Neural progenitor cell (in vitro differentiated cells): Measurements from ENCODE around the gene COMMD1. TPM values are rescaled to one million over a fixed set of nuclear protein-coding genes. Genes with fewer than 3 reads are reported as not detected.
"Not testable (repeated sequence)": the region's sequence is repeated elsewhere in the genome, so short reads cannot be mapped to it uniquely, and the experiment has no call there.

ENCODE experiments used
- DNase-seq: peaks from one replicate; pipeline ENCODE4 v3.0.0-alpha.2; 2016; ENCODE audit warnings: low spot score
- H2AFZ ChIP-seq: fragments of 200-600 bp; sonication (generic); replicated peaks from 2 replicates; pipeline ENCODE4 v1.6.1; 2016; ENCODE audit warnings: antibody characterized with exemption
- H3F3A ChIP-seq: fragments of 200-600 bp; sonication (generic); 2 replicates; pipeline ENCODE4 v1.6.1; 2016; ENCODE audit warnings: antibody characterized with exemption, low read depth
- H3K27ac ChIP-seq: fragments of 200-600 bp; sonication (generic); 2 replicates; pipeline ENCODE4 v1.5.1; 2016; ENCODE audit warnings: mild to moderate bottlenecking
- H3K27me3 ChIP-seq: fragments of 200-600 bp; sonication (generic); 2 replicates; pipeline ENCODE4 v1.6.1; 2016; ENCODE audit warnings: mild to moderate bottlenecking, moderate library complexity
- H3K36me3 ChIP-seq: fragments of 200-600 bp; sonication (generic); 2 replicates; pipeline ENCODE4 v1.5.1; 2016
- H3K4me1 ChIP-seq: fragments of 200-600 bp; sonication (generic); 2 replicates; pipeline ENCODE4 v1.6.1; 2016; ENCODE audit warnings: mixed run types
- H3K4me2 ChIP-seq: fragments of 200-600 bp; sonication (generic); 2 replicates; pipeline ENCODE4 v1.6.1; 2016
- H3K4me3 ChIP-seq: fragments of 200-600 bp; sonication (generic); 2 replicates; pipeline ENCODE4 v1.5.1; 2016
- H3K79me2 ChIP-seq: fragments of 200-600 bp; sonication (generic); 2 replicates; pipeline ENCODE4 v1.6.1; 2016; ENCODE audit warnings: low read depth
- H3K9ac ChIP-seq: fragments of 200-600 bp; sonication (generic); 2 replicates; pipeline ENCODE4 v1.6.1; 2016
- H3K9me3 ChIP-seq: fragments of 200-600 bp; sonication (generic); 2 replicates; pipeline ENCODE4 v1.5.1; 2016; ENCODE audit warnings: low read depth
- H4K20me1 ChIP-seq: fragments of 200-600 bp; sonication (generic); 2 replicates; pipeline ENCODE4 v1.6.1; 2016; ENCODE audit warnings: low read depth
- H3K27ac Mint-ChIP-seq: 3 replicates; pipeline ENCODE4 v1.8.0; 2021; ENCODE audit warnings: mixed read lengths
- H3K27me3 Mint-ChIP-seq: 2 replicates; pipeline ENCODE4 v1.8.0; 2022; ENCODE audit warnings: low read depth, mild to moderate bottlenecking, inconsistent platforms, moderate library complexity, mixed read lengths; ENCODE audit not compliant: insufficient read depth
- H3K36me3 Mint-ChIP-seq: 3 replicates; pipeline ENCODE4 v1.8.0; 2021; ENCODE audit warnings: mixed read lengths
- H3K4me1 Mint-ChIP-seq: 3 replicates; pipeline ENCODE4 v1.8.0; 2021; ENCODE audit warnings: mixed read lengths
- H3K4me3 Mint-ChIP-seq: 3 replicates; pipeline ENCODE4 v1.8.0; 2021; ENCODE audit warnings: mild to moderate bottlenecking, moderate library complexity, mixed read lengths
- H3K9me3 Mint-ChIP-seq: 3 replicates; pipeline ENCODE4 v1.8.0; 2020; ENCODE audit warnings: mixed read lengths
- EZH2 ChIP-seq: fragments of 200-600 bp; sonication (generic); IDR thresholded peaks from 2 replicates; pipeline ENCODE4 v1.6.1; 2017; ENCODE audit warnings: antibody characterized with exemption, mild to moderate bottlenecking, moderate library complexity
- EZH2phosphoT487 ChIP-seq: fragments of 200-600 bp; sonication (generic); IDR thresholded peaks from 2 replicates; pipeline ENCODE4 v1.6.1; 2017; ENCODE audit warnings: antibody characterized with exemption
- total RNA-seq: library from RNA; depleted of rRNA; stranded (reverse); fragments of >200 nt; gene quantifications from 2 replicates; pipeline ENCODE4 v1.2.3, GENCODE V29; 2015; ENCODE audit warnings: low replicate concordance
- TF ChIP-seq, protein P1 (sequence below): fragments of 200-600 bp; sonication (generic); IDR thresholded peaks from 2 replicates; pipeline ENCODE4 v1.5.1; 2017; ENCODE audit warnings: antibody characterized with exemption, mild to moderate bottlenecking

The COMMD1 gene
- total RNA-seq, 1 donor from 2014 or later, result 26.7 TPM

- Mint-ChIP-seq H3K4me1 (no peaks in the 10 kb centered on the region), H3K36me3 (peaks cover 6% of the 10 kb centered on the region), H3K27ac (no peak overlapping the region), H3K4me3 (no peak overlapping the region), H3K27me3 (peaks cover 3% of the 10 kb centered on the region), H3K9me3 (peaks cover 11% of the 10 kb centered on the region)
- no peaks in the 10 kb centered on the region for H4K20me1 ChIP-seq
- H3K27ac ChIP-seq, result no peak overlapping the region
- no peaks in the 10 kb centered on the region for H3K79me2 ChIP-seq
- no peak overlapping the region for H2AFZ ChIP-seq
- no peak overlapping the region for H3K4me2 ChIP-seq
- H3K9me3 ChIP-seq, result no peaks in the 10 kb centered on the region
- H3F3A ChIP-seq, result no peaks in the 10 kb centered on the region
- TF ChIP-seq EZH2 (no peak), EZH2phosphoT487 (no peak)
- TF ChIP-seq, protein P1, sequence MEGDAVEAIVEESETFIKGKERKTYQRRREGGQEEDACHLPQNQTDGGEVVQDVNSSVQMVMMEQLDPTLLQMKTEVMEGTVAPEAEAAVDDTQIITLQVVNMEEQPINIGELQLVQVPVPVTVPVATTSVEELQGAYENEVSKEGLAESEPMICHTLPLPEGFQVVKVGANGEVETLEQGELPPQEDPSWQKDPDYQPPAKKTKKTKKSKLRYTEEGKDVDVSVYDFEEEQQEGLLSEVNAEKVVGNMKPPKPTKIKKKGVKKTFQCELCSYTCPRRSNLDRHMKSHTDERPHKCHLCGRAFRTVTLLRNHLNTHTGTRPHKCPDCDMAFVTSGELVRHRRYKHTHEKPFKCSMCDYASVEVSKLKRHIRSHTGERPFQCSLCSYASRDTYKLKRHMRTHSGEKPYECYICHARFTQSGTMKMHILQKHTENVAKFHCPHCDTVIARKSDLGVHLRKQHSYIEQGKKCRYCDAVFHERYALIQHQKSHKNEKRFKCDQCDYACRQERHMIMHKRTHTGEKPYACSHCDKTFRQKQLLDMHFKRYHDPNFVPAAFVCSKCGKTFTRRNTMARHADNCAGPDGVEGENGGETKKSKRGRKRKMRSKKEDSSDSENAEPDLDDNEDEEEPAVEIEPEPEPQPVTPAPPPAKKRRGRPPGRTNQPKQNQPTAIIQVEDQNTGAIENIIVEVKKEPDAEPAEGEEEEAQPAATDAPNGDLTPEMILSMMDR, result no peak
- no peak overlapping the region for H3K4me3 ChIP-seq
- no peak for DNase-seq
- no peaks in the 10 kb centered on the region for H3K36me3 ChIP-seq
- H3K9ac ChIP-seq, result no peak overlapping the region
- no peaks in the 10 kb centered on the region for H3K27me3 ChIP-seq
- no peaks in the 10 kb centered on the region for H3K4me1 ChIP-seq
Measured at GRCh38 chr2:61952288-61952687, 46.8 kb downstream of the COMMD1 start.

GRCh38 chr2:61954856-61955255 lies 49.4 kb downstream of the COMMD1 start:
- not testable (repeated sequence) for H3F3A ChIP-seq, DNase-seq, H3K4me3 ChIP-seq, H3K4me1 ChIP-seq, H3K36me3 Mint-ChIP-seq, H3K27me3 ChIP-seq, H3K27me3 Mint-ChIP-seq, H3K4me1 Mint-ChIP-seq, H3K9ac ChIP-seq, H3K4me2 ChIP-seq, H2AFZ ChIP-seq, H3K79me2 ChIP-seq, H3K4me3 Mint-ChIP-seq, H3K36me3 ChIP-seq, H3K27ac Mint-ChIP-seq, H3K9me3 ChIP-seq, H4K20me1 ChIP-seq, H3K27ac ChIP-seq
- peaks cover 11% of the 10 kb centered on the region for H3K9me3 Mint-ChIP-seq

- H3K27ac ChIP-seq, result no peak overlapping the region
- peaks cover 6% of the 10 kb centered on the region for H3K36me3 ChIP-seq
- Mint-ChIP-seq H3K27me3 (peaks cover 4% of the 10 kb centered on the region), H3K36me3 (no peaks in the 10 kb centered on the region), H3K4me3 (no peak overlapping the region), H3K9me3 (no peaks in the 10 kb centered on the region), H3K4me1 (peaks cover 4% of the 10 kb centered on the region), H3K27ac (no peak overlapping the region)
- no peaks in the 10 kb centered on the region for H4K20me1 ChIP-seq
- H3K79me2 ChIP-seq, result peaks cover 5% of the 10 kb centered on the region
- H3K4me2 ChIP-seq, result no peak overlapping the region
- H3K27me3 ChIP-seq, result no peaks in the 10 kb centered on the region
- no peaks in the 10 kb centered on the region for H3K9me3 ChIP-seq
- no peak for DNase-seq
- H3K9ac ChIP-seq, result no peak overlapping the region
- H3K4me1 ChIP-seq, result no peaks in the 10 kb centered on the region
- no peaks in the 10 kb centered on the region for H3F3A ChIP-seq
- TF ChIP-seq EZH2, result no peak
- TF ChIP-seq, protein P1, result no peak
- no peak for TF ChIP-seq EZH2phosphoT487
- H2AFZ ChIP-seq, result no peak overlapping the region
- no peak overlapping the region for H3K4me3 ChIP-seq
Measured at GRCh38 chr2:61959381-61960293, 54.2 kb downstream of the COMMD1 start.

DNA sequence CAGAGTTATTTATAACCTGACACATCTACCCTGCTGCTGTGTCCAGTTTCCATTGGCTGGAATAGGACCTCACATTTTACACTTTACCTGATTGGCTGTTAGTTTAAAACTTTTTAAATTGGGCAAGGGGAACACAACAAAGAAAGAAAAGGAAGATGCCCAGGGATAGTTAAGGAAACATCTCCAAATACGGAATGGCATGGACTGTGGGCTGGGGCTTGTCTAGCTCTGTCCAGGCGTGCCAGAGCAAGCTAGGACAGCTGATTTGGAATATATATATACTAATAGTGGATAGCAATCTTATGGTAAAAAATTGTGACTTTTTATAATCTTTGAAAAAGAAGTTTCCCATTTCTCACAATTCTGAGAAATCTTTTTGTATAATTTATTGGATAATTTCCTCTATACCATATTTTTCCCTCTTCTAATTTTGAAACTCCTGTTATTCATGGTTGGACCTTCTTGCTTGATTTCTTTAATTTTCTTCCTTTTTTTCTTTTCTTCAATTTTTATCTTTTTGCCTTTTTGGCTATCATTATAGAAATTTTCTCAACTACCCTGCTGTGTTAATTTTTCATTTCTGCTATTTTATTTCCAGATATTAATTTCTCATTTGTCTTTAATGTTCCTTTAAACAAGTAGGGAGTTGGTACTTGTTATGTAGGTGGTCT lies 55.9 kb downstream of the COMMD1 start:
- Histone ChIP-seq H3K9ac (no peak overlapping the region), H3K79me2 (peaks cover 5% of the 10 kb centered on the region), H3K4me1 (no peaks in the 10 kb centered on the region), H3K4me3 (no peak overlapping the region), H3K9me3 (no peaks in the 10 kb centered on the region), H3K27ac (no peak overlapping the region), H4K20me1 (no peaks in the 10 kb centered on the region), H3K36me3 (peaks cover 6% of the 10 kb centered on the region), H3F3A (no peaks in the 10 kb centered on the region), H3K4me2 (no peak overlapping the region), H3K27me3 (no peaks in the 10 kb centered on the region), H2AFZ (no peak overlapping the region)
- TF ChIP-seq, protein P1, result no peak
- TF ChIP-seq EZH2phosphoT487 (no peak), EZH2 (no peak)
- Mint-ChIP-seq H3K27me3 (peaks cover 4% of the 10 kb centered on the region), H3K27ac (no peak overlapping the region), H3K4me3 (no peak overlapping the region), H3K36me3 (no peaks in the 10 kb centered on the region), H3K4me1 (peaks cover 4% of the 10 kb centered on the region), H3K9me3 (no peaks in the 10 kb centered on the region)
- DNase-seq, result no peak
